Thyroid gland (tissue), 4 donors: ENCODE results near the gene CLSTN1.

ENCODE experiments used
- CTCF ChIP-seq, 6 experiments: fragments of 200-600 bp in 3 of 6; fragments of 450-650 bp in 3 of 6; sonication (generic) in 3 of 6; IDR thresholded peaks; one replicate each; pipeline ENCODE4 v1.5.1; 2016 to 2019; ENCODE audit warnings: antibody characterized with exemption in 6 of 6, mild to moderate bottlenecking in 2 of 6, inconsistent platforms in 1 of 6, moderate library complexity in 1 of 6
- POLR2A ChIP-seq, 2 donors: fragments of 450-650 bp; IDR thresholded peaks; one replicate each; pipeline ENCODE4 v1.6.1; 2017; ENCODE audit warnings: antibody characterized with exemption in 2 of 2, mild to moderate bottlenecking in 2 of 2, moderate library complexity in 1 of 2

GRCh38 chr1:9746211-9746610, 77.6 kb downstream of the CLSTN1 start:
- TF ChIP-seq CTCF (IDR thresholded peaks at IDR 0.05) (no peak), POLR2A (IDR thresholded peaks at IDR 0.05) (no peak)
